Memory B cell (primary cell): ENCODE data around the gene DNAI1.
"Not testable (repeated sequence)": the region's sequence is repeated elsewhere in the genome, so short reads cannot be mapped to it uniquely, and the experiment has no call there.

Experiments
- ATAC-seq: fragments of 150-1000 bp; cut with Tn5 transposase; 2 replicates; pipeline ENCODE4 v1.10.0; 2021; ENCODE audit warnings: low read depth, mild to moderate bottlenecking, moderate library complexity
- DNase-seq, 2 donors: peaks; one replicate each; pipeline ENCODE4 v3.0.0; 2022; ENCODE audit warnings: low spot score in 2 of 2
- H3K27ac Mint-ChIP-seq: one replicate; pipeline ENCODE4 v1.8.0; 2022; ENCODE audit warnings: mild to moderate bottlenecking, moderate library complexity, mixed read lengths
- H3K27me3 Mint-ChIP-seq: one replicate; pipeline ENCODE4 v1.8.0; 2022; ENCODE audit warnings: mixed read lengths
- H3K36me3 Mint-ChIP-seq: one replicate; pipeline ENCODE4 v1.8.0; 2022; ENCODE audit warnings: mild to moderate bottlenecking, mixed read lengths
- H3K4me1 Mint-ChIP-seq: one replicate; pipeline ENCODE4 v1.8.0; 2022; ENCODE audit warnings: mixed read lengths
- H3K4me3 Mint-ChIP-seq: one replicate; pipeline ENCODE4 v1.8.0; 2022; ENCODE audit warnings: mild to moderate bottlenecking, moderate library complexity, mixed read lengths
- H3K9me3 Mint-ChIP-seq: one replicate; pipeline ENCODE4 v1.8.0; 2022; ENCODE audit warnings: mixed read lengths

DNAI1 gene

DNA sequence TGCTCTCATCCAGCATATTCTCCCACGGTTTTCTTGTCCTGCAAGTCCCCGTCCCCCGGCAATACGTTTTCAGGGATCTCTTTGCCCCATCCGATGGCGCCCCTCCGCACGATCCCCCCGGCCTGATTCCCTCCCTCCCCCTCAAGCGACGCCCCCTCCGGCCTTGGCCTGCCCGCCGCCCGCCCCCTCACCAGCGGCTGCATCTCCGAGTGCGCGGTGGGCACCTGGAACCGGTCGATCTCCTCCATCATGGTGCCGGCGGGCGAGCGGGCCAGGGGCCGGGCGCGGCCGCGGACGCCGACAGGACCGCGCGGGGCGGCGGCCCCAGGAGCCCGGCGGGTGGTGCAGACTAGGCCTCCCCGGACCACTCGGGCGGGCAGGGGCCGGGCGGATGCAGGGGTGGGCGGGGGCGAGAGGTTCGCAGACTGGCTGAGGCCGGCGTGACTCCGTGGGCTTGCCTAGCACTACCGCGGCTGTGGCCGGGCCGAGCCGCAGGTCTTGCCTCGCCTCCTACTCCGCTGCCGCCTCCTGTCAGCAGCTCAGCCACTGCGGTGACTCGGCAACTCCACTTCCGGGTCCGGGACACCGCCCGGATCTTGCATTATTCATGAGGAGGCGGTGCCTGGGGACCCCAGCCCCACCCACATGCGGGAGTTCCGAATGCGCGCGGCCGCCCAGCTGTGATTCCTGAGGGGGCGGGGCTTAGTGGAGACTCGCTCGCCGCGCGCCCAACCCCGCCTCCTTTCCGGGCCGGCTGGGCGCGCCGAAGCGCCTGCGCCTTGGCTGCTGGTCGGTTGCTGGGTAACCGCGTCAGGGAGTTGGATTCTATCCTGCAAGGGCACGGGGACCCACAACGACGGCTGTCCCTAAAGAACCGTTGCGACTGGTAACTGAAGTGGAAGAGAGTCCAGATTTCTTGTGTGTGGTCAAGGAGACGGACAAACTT lies at the start of gene DNAI1, which contains the start of gene FAM219A:
TSS of gene DNAI1 (plus strand) at position 793 of the 946 bp plus-strand sequence. CDS start 201 bp downstream, outside the sequence.
TSS of gene FAM219A (minus strand) at position 558 of the 946 bp plus-strand sequence. CDS start at position 251, 307 bp downstream.
- Mint-ChIP-seq H3K9me3 (no peaks in the 10 kb centered on the region), H3K4me1 (peaks cover 15% of the 10 kb centered on the region), H3K36me3 (no peaks in the 10 kb centered on the region), H3K27me3 (peaks cover 6% of the 10 kb centered on the region), H3K27ac (peak within 1 kb of the TSS; percentile 48), H3K4me3 (peak within 1 kb of the TSS; percentile 86)
- ATAC-seq (peak; percentile 95), DNase-seq (peak; percentile 98 to 100)

DNA sequence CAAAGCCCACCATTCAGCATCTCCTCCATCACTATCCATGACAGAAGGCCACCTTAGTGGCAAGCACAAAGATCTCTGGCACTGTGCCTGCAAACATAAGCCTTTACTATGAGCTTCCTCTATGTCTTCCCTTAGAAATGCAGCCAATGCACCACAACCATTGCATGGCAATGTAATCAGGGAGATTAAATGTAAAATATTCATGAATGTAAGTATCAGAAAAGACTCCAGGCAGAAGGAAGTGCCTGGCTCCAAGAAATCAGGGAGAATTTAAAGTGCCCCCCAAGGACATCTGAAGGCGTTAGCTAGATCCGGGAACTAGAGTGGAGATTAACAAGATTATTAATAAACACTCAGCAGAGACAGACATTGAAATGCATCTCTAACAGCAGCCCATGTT lies 49.5 kb upstream of the DNAI1 start:
- DNase-seq (no peak), ATAC-seq (no peak)
- peaks cover 8% of the 10 kb centered on the region for H3K36me3 Mint-ChIP-seq
- H3K27ac Mint-ChIP-seq: no peak overlapping the region
- H3K9me3 Mint-ChIP-seq: no peaks in the 10 kb centered on the region
- H3K4me1 Mint-ChIP-seq: no peaks in the 10 kb centered on the region
- H3K4me3 Mint-ChIP-seq: no peak overlapping the region
- no peaks in the 10 kb centered on the region for H3K27me3 Mint-ChIP-seq

DNA sequence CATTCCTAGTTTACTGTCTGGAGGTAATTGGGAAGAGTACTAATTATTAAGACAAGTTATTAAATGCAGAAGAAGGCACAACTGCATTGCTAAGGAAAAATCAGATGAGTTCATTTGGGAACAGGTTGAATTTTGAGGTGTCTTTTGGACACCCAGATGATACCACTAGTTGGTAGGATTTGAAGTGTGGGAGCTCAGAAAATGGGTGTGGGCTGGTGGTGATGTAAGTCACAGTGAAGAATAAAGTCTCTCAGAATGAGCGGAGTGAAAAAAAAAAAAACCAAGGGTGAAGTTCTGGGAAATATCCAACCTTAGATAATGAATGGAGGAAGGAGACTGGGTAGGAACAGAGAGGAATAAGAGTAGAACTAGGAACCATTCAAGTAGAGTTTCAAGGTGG lies 46.3 kb upstream of the DNAI1 start:
- Mint-ChIP-seq H3K36me3 (peaks cover 8% of the 10 kb centered on the region), H3K9me3 (no peaks in the 10 kb centered on the region), H3K4me1 (no peaks in the 10 kb centered on the region), H3K27me3 (no peaks in the 10 kb centered on the region), H3K4me3 (no peak overlapping the region), H3K27ac (no peak overlapping the region)
- DNase-seq (no peak), ATAC-seq (no peak)

GRCh38 chr9:34413231-34413852 lies 45.3 kb upstream of the DNAI1 start:
- Mint-ChIP-seq H3K9me3 (no peaks in the 10 kb centered on the region), H3K27ac (no peak overlapping the region), H3K36me3 (peaks cover 8% of the 10 kb centered on the region), H3K27me3 (no peaks in the 10 kb centered on the region), H3K4me1 (no peaks in the 10 kb centered on the region), H3K4me3 (no peak overlapping the region)
- DNase-seq: no peak
- ATAC-seq: no peak

DNA sequence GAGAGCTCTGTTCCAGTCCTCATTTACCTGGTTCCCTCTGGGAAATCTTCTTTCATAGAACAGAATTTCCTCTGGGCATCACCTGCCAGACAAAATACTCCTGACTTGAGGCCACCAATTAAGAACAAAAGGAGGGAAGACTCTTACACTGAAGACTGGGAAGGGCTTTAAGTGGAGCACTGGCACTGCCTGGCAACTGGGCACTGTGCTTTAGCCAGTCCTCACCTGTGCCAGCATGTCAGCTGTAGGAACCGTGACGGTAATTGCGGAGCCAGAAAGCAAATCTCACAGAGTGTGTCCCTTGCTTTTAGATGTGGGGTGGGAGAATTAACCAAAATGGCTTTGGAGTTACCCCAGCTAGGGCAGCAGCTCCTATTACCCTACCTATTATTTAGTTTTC lies 40.9 kb upstream of the DNAI1 start:
- Mint-ChIP-seq H3K36me3 (peaks cover 4% of the 10 kb centered on the region), H3K27me3 (no peaks in the 10 kb centered on the region), H3K4me3 (no peak overlapping the region), H3K27ac (no peak overlapping the region), H3K9me3 (no peaks in the 10 kb centered on the region), H3K4me1 (peaks cover 3% of the 10 kb centered on the region)
- DNase-seq: no peak
- no peak for ATAC-seq

GRCh38 chr9:34419716-34420504 lies 38.7 kb upstream of the DNAI1 start:
- ATAC-seq (no peak), DNase-seq (no peak)
- Mint-ChIP-seq H3K9me3 (no peaks in the 10 kb centered on the region), H3K36me3 (peaks cover 6% of the 10 kb centered on the region), H3K4me3 (no peak overlapping the region), H3K4me1 (peaks cover 3% of the 10 kb centered on the region), H3K27me3 (no peaks in the 10 kb centered on the region), H3K27ac (no peak overlapping the region)

DNA sequence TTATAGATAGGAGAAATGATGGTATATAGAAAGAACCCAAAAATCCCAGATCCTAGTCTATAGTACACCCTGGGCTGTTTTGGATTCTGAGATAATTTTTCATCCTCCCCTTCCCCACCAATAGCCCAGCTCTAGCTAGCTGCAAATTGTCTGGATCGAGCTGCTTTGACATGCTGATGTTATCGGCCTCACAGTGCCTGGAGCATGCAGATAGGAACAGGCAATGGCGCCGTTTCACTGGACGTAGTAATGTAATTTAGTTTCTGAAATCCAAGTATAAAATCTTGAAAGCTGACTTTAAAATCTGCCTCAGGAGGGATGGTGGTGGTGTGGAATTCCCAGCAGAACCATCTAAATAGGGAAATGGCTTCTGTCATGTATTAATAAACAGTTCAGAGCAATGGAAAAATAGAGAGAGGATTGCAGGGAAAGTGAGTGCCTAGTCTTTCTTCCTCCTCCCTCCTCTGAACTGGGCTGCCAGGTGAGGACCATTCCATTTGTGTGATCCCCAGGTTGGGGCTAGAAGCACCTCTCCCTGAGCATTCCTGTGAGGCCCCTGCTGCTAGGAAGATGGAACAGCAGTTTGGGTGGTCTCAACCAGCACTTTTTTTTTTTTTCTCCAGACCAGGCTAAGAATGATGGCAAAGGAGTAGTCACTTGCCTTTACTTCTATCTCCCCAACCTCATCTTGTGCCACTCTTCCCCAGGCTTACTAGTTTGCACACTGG lies 32.1 kb upstream of the DNAI1 start:
- no peak overlapping the region for H3K4me3 Mint-ChIP-seq
- H3K27ac Mint-ChIP-seq: no peak overlapping the region
- H3K4me1 Mint-ChIP-seq: peaks cover 2% of the 10 kb centered on the region
- peaks cover 14% of the 10 kb centered on the region for H3K36me3 Mint-ChIP-seq
- ATAC-seq (no peak), DNase-seq (no peak)
- H3K27me3 Mint-ChIP-seq: no peaks in the 10 kb centered on the region
- H3K9me3 Mint-ChIP-seq: no peaks in the 10 kb centered on the region

- Mint-ChIP-seq H3K9me3 (no peaks in the 10 kb centered on the region), H3K27me3 (no peaks in the 10 kb centered on the region), H3K4me3 (no peak overlapping the region), H3K27ac (no peak overlapping the region), H3K4me1 (no peaks in the 10 kb centered on the region), H3K36me3 (peaks cover 14% of the 10 kb centered on the region)
- DNase-seq (no peak), ATAC-seq (no peak)
Observed at GRCh38 chr9:34428325-34428958, 30.2 kb upstream of the DNAI1 start.

DNA sequence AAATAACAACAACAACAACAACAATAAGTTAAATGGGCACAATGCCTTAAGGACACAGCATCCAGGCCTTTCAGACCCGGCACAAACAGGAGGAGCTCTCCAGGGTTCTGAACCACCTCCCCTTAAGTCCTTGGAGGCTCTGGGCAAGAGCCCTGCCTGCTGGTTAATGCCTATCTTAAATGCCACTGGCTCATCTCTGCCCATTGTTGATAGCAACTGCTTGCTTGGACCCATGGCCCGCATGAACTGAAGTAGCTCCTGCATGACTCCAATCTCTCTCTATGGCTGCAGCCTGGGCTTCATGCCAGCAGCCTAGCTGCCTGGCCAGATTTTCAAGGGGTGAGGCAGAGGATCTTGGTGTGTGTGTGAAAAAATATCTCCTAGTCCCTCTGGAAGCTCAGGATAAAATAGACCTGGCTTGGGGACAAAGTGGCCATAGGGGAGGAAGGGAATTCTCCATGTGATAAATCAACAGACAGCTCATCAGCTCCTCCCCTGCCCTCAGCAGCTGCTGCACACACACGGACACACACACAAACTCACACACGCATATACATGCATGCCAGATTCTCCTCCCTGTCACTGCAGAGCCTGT lies 27.7 kb upstream of the DNAI1 start:
- Mint-ChIP-seq H3K36me3 (peaks cover 11% of the 10 kb centered on the region), H3K4me1 (no peaks in the 10 kb centered on the region), H3K27ac (no peak overlapping the region), H3K4me3 (no peak overlapping the region), H3K9me3 (no peaks in the 10 kb centered on the region), H3K27me3 (no peaks in the 10 kb centered on the region)
- DNase-seq (no peak), ATAC-seq (no peak)

- no peaks in the 10 kb centered on the region for H3K27me3 Mint-ChIP-seq
- H3K4me3 Mint-ChIP-seq: no peak overlapping the region
- DNase-seq: no peak
- H3K4me1 Mint-ChIP-seq: no peaks in the 10 kb centered on the region
- no peaks in the 10 kb centered on the region for H3K9me3 Mint-ChIP-seq
- ATAC-seq: no peak
- no peak overlapping the region for H3K27ac Mint-ChIP-seq
- peaks cover 11% of the 10 kb centered on the region for H3K36me3 Mint-ChIP-seq
Observed at GRCh38 chr9:34431667-34432066, 26.9 kb upstream of the DNAI1 start.

DNA sequence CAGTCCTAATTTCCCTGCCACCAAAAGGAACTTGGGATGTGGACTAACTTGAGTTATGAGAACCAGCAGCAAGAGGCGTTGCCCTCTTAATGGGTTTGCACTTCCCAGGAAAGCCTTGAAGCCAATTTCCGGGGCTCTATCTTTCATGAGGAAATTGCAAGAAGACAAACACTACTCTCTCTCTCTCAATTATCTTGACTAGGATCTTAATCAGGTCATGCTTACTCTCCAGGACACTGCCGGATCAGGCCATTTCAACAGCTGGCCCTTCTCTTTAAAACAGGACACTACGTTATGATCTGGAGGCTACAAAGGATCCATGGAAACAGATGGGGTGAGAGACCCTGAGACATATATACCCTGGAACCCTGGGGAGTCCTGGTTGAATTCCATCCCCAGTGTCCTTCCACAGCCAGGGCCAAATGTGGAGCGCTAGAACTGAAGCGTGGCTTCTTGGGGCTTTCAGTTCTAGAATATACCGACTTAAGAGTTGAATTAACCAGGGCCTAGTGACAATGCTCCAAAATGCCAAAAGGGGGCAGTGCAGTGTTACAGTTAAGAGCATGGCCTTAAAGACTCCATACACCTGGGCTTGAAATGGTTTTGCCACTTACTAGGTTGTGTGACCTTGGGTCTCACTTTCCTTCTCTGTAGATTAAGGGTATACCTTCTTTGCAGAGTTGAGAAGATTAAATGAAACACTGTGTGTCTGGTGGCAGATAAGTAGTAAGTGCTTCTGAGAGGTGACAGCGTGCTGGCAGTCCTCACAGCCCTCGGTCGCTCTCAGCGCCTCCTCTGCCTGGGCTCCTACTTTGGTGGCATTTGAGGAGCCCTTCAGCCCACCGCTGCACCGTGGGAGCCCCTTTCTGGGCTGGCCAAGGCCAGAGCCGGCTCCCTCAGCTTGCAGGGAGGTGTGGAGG lies 21.3 kb upstream of the DNAI1 start:
- Mint-ChIP-seq H3K4me1 (no peaks in the 10 kb centered on the region), H3K4me3 (no peak overlapping the region), H3K36me3 (peaks cover 11% of the 10 kb centered on the region), H3K27me3 (no peaks in the 10 kb centered on the region), H3K27ac (no peak overlapping the region), H3K9me3 (no peaks in the 10 kb centered on the region)
- ATAC-seq (peak; percentile 88), DNase-seq (peak; percentile 45 to 50)

- not testable (repeated sequence) for ATAC-seq, H3K27me3 Mint-ChIP-seq, DNase-seq, H3K4me1 Mint-ChIP-seq, H3K36me3 Mint-ChIP-seq, H3K9me3 Mint-ChIP-seq, H3K4me3 Mint-ChIP-seq, H3K27ac Mint-ChIP-seq
Observed at GRCh38 chr9:34437926-34438307, 20.7 kb upstream of the DNAI1 start.
